Esophagus muscularis mucosa (tissue), 3 donors: ENCODE data around the gene KLF16.

Experiments used
- POLR2AphosphoS5 ChIP-seq, 2 donors: sonication (generic); formaldehyde crosslinking; IDR thresholded peaks; one replicate each; pipeline ENCODE4 v1.6.1; 2017; ENCODE audit warnings: antibody characterized with exemption in 2 of 2
- TF ChIP-seq, protein P1 (sequence below), 3 experiments: fragments of 200-600 bp in 2 of 3; fragments of 450-650 bp in 1 of 3; sonication (generic) in 2 of 3; IDR thresholded peaks; one replicate each; pipeline ENCODE4 v1.5.1; 2017 to 2019; ENCODE audit warnings: antibody characterized with exemption in 3 of 3, mild to moderate bottlenecking in 2 of 3, moderate library complexity in 1 of 3

DNA sequence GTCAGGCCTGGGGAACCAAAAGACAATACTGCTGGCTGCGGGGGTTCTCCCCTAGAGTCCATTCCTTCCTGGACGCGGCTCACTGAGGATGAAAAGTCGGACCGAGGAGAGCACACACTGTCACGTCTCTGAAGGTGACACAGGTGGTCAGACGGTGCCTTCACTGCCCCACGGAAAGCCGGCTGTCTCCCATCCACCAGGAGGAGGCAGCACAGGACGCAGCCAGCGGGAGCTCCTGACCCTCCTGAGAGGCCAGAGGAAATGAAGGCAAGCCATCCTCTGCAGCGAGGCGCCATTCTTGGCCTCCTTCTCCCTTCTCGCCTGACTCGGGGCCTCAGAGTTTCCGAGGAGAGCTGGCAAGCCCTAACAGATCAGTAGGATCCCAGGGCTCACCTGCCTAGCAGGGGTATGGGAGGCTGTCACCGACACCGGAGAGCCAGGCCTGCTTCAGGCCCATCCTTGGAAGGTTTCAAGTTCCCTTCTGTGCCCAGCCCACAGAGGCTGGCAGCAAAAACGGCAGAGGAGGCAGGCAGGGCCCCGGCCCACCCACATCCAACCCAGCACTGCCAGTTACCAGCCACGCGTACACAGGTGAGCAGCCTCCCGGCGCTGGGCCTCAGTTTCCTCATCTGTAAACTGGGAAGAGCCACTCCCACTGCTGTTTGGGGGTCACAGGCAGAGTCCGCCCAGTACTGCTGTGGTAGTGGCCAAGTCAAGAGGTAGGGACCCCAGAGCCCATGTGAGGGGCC is 19.6 kb downstream of the KLF16 start:
- TF ChIP-seq, protein P1, sequence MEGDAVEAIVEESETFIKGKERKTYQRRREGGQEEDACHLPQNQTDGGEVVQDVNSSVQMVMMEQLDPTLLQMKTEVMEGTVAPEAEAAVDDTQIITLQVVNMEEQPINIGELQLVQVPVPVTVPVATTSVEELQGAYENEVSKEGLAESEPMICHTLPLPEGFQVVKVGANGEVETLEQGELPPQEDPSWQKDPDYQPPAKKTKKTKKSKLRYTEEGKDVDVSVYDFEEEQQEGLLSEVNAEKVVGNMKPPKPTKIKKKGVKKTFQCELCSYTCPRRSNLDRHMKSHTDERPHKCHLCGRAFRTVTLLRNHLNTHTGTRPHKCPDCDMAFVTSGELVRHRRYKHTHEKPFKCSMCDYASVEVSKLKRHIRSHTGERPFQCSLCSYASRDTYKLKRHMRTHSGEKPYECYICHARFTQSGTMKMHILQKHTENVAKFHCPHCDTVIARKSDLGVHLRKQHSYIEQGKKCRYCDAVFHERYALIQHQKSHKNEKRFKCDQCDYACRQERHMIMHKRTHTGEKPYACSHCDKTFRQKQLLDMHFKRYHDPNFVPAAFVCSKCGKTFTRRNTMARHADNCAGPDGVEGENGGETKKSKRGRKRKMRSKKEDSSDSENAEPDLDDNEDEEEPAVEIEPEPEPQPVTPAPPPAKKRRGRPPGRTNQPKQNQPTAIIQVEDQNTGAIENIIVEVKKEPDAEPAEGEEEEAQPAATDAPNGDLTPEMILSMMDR (IDR thresholded peaks at IDR 0.05): no peak
- no peak for TF ChIP-seq POLR2AphosphoS5 (IDR thresholded peaks at IDR 0.05)
